Activated CD4-positive, alpha-beta memory T cell treated with anti-CD3 and anti-CD28 coated beads for 36 hours (primary cell): ENCODE data around the gene COX4I2. TPM values are rescaled to one million over a fixed set of nuclear protein-coding genes. Genes with fewer than 3 reads are reported as not detected.

ENCODE experiments used
- CTCF ChIA-PET: fragments of 350-600 bp; sonication (Branson Sonifier 250); formaldehyde crosslinking; loops from one replicate; lab custom pipeline; 2021; ENCODE audit warnings: antibody characterized with exemption, inconsistent platforms; lab: Charles Lee
- POLR2A ChIA-PET: fragments of 350-600 bp; sonication (Branson Sonifier 250); formaldehyde crosslinking; loops from one replicate; lab custom pipeline; 2021; ENCODE audit warnings: antibody characterized with exemption; lab: Charles Lee
- DNase-seq: peaks from one replicate; pipeline ENCODE4 v3.0.0-alpha.2; 2020
- H3K27ac Mint-ChIP-seq: one replicate; pipeline ENCODE4 v1.8.0; 2021; ENCODE audit warnings: mixed read lengths
- H3K27me3 Mint-ChIP-seq: one replicate; pipeline ENCODE4 v1.8.0; 2021; ENCODE audit warnings: mixed read lengths
- H3K36me3 Mint-ChIP-seq: one replicate; pipeline ENCODE4 v1.8.0; 2021; ENCODE audit warnings: mixed read lengths
- H3K4me1 Mint-ChIP-seq: one replicate; pipeline ENCODE4 v1.8.0; 2021; ENCODE audit warnings: low read depth, mixed read lengths
- H3K4me3 Mint-ChIP-seq: one replicate; pipeline ENCODE4 v1.8.0; 2021; ENCODE audit warnings: mild to moderate bottlenecking, mixed read lengths
- H3K9me3 Mint-ChIP-seq: one replicate; pipeline ENCODE4 v1.8.0; 2021; ENCODE audit warnings: mixed read lengths
- intact Hi-C: fragments of 100-400 bp; cut with micrococcal nuclease; formaldehyde crosslinking; loops from one replicate; pipeline ENCODE4 v1.15.1; 2023
- microRNA-seq: library from miRNA; unstranded; fragments of <30 nt; microRNA quantifications from one replicate; pipeline ENCODE4 v1.2.0, GENCODE V29; 2022; ENCODE audit warnings: borderline number of aligned reads, borderline microRNAs expressed, borderline replicate concordance
- total RNA-seq, 2 experiments: library from RNA; stranded (reverse); gene quantifications; one replicate each; pipeline ENCODE4 v1.2.3, GENCODE V29; 2021

The COX4I2 gene
- total RNA-seq, 2 experiments from 2014 or later: not detected

DNA sequence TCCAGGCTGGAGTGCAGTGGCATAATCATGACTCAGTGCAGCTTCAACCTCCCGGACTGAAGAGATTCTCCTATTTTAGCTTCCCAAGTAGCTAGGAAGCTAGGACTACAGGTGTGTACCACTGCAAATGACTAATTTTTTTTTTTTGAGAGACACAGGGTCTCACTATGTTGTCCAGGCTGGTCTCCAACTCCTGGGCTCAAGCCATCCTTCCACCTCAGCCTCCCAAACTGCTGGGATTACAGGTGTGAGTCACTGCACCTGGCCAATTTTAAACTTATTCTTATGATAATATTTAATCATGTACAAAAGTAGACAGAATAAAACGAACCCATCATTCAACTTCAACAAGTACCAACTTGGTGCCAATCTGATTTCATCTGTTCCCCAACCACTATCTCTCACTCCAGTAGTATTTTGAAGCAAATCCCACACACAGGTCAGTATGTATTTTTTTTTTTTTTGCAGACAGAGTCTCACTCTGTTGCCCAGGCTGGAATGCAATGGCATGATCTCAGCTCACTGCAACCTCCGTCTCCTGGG is 52.5 kb downstream of the COX4I2 start:
- CTCF ChIA-PET: no interaction called here
- Mint-ChIP-seq H3K9me3 (no peaks in the 10 kb centered on the region), H3K36me3 (peaks cover 53% of the 10 kb centered on the region), H3K27ac (peak overlapping the region; percentile 12), H3K4me1 (peaks cover 70% of the 10 kb centered on the region), H3K27me3 (no peaks in the 10 kb centered on the region), H3K4me3 (no peak overlapping the region)
- POLR2A ChIA-PET: no interaction called here
- DNase-seq: no peak
- intact Hi-C loops: no loop called here

GRCh38 chr20:31691646-31692275 is 54.0 kb downstream of the COX4I2 start:
- peak overlapping the region; percentile 80 for H3K27ac Mint-ChIP-seq
- H3K27me3 Mint-ChIP-seq: no peaks in the 10 kb centered on the region
- ChIA-PET POLR2A (no interaction called here), CTCF (interaction anchor here (2.0 kb wide), 2 partner anchors 30 to 32 kb away, joined by 6 to 9 read pairs; no protein-coding TSS in a partner anchor)
- intact Hi-C loops: no loop called here
- no peak for DNase-seq
- peaks cover 66% of the 10 kb centered on the region for H3K4me1 Mint-ChIP-seq
- H3K4me3 Mint-ChIP-seq: no peak overlapping the region
- H3K36me3 Mint-ChIP-seq: peaks cover 40% of the 10 kb centered on the region
- no peaks in the 10 kb centered on the region for H3K9me3 Mint-ChIP-seq

- DNase-seq: no peak
- peak overlapping the region; percentile 33 for H3K27ac Mint-ChIP-seq
- peaks cover 38% of the 10 kb centered on the region for H3K36me3 Mint-ChIP-seq
- peaks cover 65% of the 10 kb centered on the region for H3K4me1 Mint-ChIP-seq
- intact Hi-C loops: no loop called here
- H3K9me3 Mint-ChIP-seq: no peaks in the 10 kb centered on the region
- POLR2A ChIA-PET: interaction anchor here (1.0 to 1.3 kb wide), 2 partner anchors 8 to 15 kb away, joined by 3 to 7 read pairs; no protein-coding TSS in a partner anchor
- no peaks in the 10 kb centered on the region for H3K27me3 Mint-ChIP-seq
- CTCF ChIA-PET: interaction anchor here (0.6 to 2.0 kb wide), 5 partner anchors 17 to 70 kb away, joined by 3 to 6 read pairs (median 4); no protein-coding TSS in a partner anchor
- no peak overlapping the region for H3K4me3 Mint-ChIP-seq
Measured at GRCh38 chr20:31693402-31693801, 55.7 kb downstream of the COX4I2 start.

DNA sequence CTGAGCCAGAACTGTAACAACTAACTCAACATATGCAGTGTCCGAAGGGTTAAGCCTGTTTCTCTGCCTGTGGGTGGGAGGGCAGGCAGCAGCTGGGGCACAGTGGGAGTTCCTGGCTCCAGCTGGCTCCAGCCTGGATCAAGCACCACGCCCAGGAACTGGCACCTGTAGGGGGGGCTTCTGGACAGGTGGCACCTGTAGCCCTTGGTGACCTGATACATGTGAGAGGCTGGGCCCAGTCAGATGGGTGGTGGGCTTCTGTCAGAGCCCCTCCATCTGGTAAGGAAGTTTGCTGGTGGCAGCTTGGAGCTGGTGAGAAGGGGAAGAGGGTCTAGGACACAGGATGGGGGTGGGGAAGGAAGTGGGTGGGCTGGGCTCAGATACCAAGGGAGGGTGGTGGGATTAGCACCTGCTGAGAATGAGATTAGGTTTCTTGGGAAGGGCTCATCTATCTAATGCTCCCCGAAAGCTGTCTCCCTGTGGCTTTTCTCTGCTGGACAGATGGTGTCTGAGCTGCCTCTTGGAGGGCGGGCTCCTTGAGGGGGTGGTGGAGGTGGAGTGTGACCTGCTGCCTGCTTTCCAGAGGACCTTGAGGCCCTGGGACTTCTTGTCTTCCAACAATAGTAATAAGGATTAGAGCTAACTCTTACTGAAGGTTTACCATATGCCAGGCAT is 56.4 kb downstream of the COX4I2 start:
- Mint-ChIP-seq H3K27ac (peak overlapping the region; percentile 65), H3K4me3 (no peak overlapping the region), H3K36me3 (peaks cover 39% of the 10 kb centered on the region), H3K9me3 (no peaks in the 10 kb centered on the region), H3K27me3 (no peaks in the 10 kb centered on the region), H3K4me1 (peaks cover 66% of the 10 kb centered on the region)
- POLR2A ChIA-PET: interaction anchor here (1.0 to 1.3 kb wide), 2 partner anchors 9 to 14 kb away, joined by 3 to 7 read pairs; no protein-coding TSS in a partner anchor
- DNase-seq: no peak
- CTCF ChIA-PET: interaction anchor here (0.6 to 1.9 kb wide), 3 partner anchors 18 to 131 kb away, joined by 3 to 4 read pairs (median 4); no protein-coding TSS in a partner anchor
- intact Hi-C loops: no loop called here

Small RNA genes within 50 kb of the gene (microRNA-seq; reads per million reads assigned to microRNA genes)
- gene MIR3193: not detected

Other genes with a start within 250 kb of the COX4I2 start
- gene DEFB119, start 247.3 kb upstream of the COX4I2 start, total RNA-seq: not detected
- gene DEFB121, start 231.7 kb upstream of the COX4I2 start, total RNA-seq: not detected
- not detected for gene DEFB123, start 197.3 kb upstream of the COX4I2 start, total RNA-seq
- gene DEFB124, start 162.8 kb upstream of the COX4I2 start, total RNA-seq: not detected
- gene REM1, start 162.6 kb upstream of the COX4I2 start, total RNA-seq: not detected
- gene HM13, start 123.5 kb upstream of the COX4I2 start, total RNA-seq: 100 to 1,000 TPM; 110 to 111 TPM
- gene ID1, start 32.6 kb upstream of the COX4I2 start, total RNA-seq: 1 to 10 TPM in 1 of 2 experiments, under 1 TPM in 1; 0.90 to 1.3 TPM
- 100 to 1,000 TPM; 126 to 129 TPM for gene BCL2L1, start 85.0 kb downstream of the COX4I2 start, total RNA-seq
- gene TPX2, start 101.4 kb downstream of the COX4I2 start, total RNA-seq: 100 to 1,000 TPM; 149 TPM
- under 1 TPM; 0.27 to 0.43 TPM for gene MYLK2, start 181.4 kb downstream of the COX4I2 start, total RNA-seq
- gene FOXS1, start 207.7 kb downstream of the COX4I2 start, total RNA-seq: not detected
- gene DUSP15, start 232.6 kb downstream of the COX4I2 start, total RNA-seq: not detected
- gene TTLL9, start 232.7 kb downstream of the COX4I2 start, total RNA-seq: not detected